ENCODE results near the gene TOB1.

Gene TOB1, protein sequence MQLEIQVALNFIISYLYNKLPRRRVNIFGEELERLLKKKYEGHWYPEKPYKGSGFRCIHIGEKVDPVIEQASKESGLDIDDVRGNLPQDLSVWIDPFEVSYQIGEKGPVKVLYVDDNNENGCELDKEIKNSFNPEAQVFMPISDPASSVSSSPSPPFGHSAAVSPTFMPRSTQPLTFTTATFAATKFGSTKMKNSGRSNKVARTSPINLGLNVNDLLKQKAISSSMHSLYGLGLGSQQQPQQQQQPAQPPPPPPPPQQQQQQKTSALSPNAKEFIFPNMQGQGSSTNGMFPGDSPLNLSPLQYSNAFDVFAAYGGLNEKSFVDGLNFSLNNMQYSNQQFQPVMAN

DNA sequence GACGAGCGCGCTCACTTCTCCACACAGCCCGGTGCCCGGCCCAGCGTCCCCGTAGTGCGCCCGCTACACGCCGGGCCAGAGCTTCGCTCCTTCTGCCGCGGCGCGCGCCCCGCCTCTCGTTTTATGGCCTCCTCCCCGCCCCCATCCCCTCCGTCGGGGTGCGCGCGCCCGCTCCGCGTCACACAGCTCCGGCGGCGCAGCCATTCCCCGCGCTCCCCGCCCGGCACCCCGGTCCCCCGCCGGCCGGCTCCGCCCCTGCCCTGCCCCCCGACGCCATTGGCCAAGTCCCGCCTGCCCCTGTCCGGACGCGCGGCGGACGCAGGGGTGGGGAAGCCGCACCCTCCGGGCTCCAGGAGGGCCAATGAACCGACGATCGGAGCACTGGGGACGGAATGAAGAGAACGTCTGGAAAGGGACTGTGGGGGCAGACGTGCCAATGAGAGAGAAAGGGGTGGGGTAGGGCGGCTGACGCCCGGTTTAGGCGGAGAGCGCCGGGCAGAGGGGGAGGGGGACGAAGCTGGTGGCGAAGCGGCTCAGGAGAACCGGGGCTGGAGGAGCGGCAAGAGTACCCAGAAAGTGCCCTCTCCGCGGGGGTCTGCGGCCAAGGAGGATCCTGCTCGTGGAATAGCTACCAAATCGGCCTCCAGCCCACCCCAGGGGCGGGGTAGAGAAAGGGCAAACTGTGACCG, at the start of gene TOB1:
TSS of gene TOB1 (minus strand) at position 94 of the 689 bp plus-strand sequence. CDS start 2,337 bp downstream, outside the sequence.
- peak within 1 kb of the TSS; percentile 99 for H3K27ac ChIP-seq (ENCODE audit: low read depth, low read length)
- H3K4me1 ChIP-seq (ENCODE audit: control insufficient read depth in 1 of 2, insufficient read depth in 2 of 2, low read length in 2 of 2) = peaks cover 10 to 20% of the 10 kb centered on the region in 2 donors
- no peaks in the 10 kb centered on the region for H3K27me3 ChIP-seq (ENCODE audit: control insufficient read depth in 1 of 2, insufficient read depth in 2 of 2, low read length in 2 of 2)
- no peaks in the 10 kb centered on the region for H3K9me3 ChIP-seq (ENCODE audit: control insufficient read depth in 1 of 2, low read length in 2 of 2)
- peak within 1 kb of the TSS; percentile 90 to 91 for H3K4me3 ChIP-seq (ENCODE audit: low read depth in 1 of 2, low read length in 2 of 2)
- H3K36me3 ChIP-seq (ENCODE audit: control insufficient read depth in 1 of 2, insufficient read depth in 2 of 2, low read length in 2 of 2) = peaks cover 14 to 17% of the 10 kb centered on the region in 2 donors
- H3K9ac ChIP-seq (ENCODE audit: low read depth in 1 of 2, low read length in 2 of 2) = peak within 1 kb of the TSS; percentile 99 to 100

DNA sequence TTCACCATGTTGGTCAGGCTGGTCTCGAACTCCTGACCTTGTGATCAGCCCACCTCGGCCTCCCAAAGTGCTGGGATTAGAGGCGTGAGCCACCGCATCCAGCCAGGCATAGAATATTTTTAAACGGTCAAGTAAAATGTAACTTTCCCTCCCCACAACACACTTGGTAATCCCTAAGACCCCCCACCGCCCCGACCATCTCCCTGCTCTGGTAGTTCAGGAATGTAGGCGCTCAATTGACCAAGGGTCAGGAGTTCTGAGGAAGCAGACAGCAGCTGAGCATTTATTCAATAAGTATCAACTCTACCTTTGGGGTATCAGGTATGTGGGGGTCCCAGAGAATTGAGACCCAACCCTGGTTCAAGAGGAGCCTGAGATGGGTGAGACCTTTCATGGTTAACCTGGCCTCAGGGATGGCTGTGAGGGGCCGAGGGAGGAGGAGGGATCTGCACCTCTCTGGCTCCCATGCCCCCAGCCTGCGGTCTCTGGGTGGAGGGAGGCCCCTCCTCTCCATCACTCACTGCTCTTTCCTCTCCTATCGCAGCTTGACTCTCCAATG, 48.4 kb upstream of the TOB1 start:
- H3K27ac ChIP-seq (ENCODE audit: low read depth, low read length) = peak overlapping the region; percentile 39
- no peaks in the 10 kb centered on the region for H3K36me3 ChIP-seq (ENCODE audit: control insufficient read depth in 1 of 2, insufficient read depth in 2 of 2, low read length in 2 of 2)
- H3K9me3 ChIP-seq (ENCODE audit: control insufficient read depth in 1 of 2, low read length in 2 of 2) = no peaks in the 10 kb centered on the region
- H3K9ac ChIP-seq (ENCODE audit: low read depth in 1 of 2, low read length in 2 of 2) = peak overlapping the region in 1 of 2 donors; percentile 21
- no peak overlapping the region for H3K4me3 ChIP-seq (ENCODE audit: low read depth in 1 of 2, low read length in 2 of 2)
- peaks cover 38 to 55% of the 10 kb centered on the region in 2 donors for H3K4me1 ChIP-seq (ENCODE audit: control insufficient read depth in 1 of 2, insufficient read depth in 2 of 2, low read length in 2 of 2)
- no peaks in the 10 kb centered on the region for H3K27me3 ChIP-seq (ENCODE audit: control insufficient read depth in 1 of 2, insufficient read depth in 2 of 2, low read length in 2 of 2)

DNA sequence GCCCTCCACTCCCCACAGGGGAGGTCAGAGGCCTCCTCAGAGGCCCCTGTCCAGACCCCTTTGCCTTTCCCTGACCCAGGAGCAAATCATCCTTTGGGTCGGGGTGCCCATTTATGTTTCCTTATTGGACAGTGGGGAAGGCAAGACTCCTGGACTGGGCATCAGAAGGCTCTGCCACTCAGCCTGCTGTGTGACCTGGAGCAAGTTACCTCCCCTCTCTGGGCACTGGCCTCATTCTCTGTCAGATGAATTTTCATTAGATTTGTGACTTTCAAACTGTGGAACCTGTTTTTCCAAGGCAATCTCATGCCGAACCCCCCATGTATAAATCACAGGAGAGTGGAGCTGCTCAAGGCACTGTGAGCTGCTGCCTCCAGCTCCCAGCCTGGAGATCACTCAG, 47.0 kb upstream of the TOB1 start:
- Histone ChIP-seq H3K27ac (ENCODE audit: low read depth, low read length) (no peak overlapping the region), H3K36me3 (ENCODE audit: control insufficient read depth in 1 of 2, insufficient read depth in 2 of 2, low read length in 2 of 2) (no peaks in the 10 kb centered on the region), H3K4me3 (ENCODE audit: low read depth in 1 of 2, low read length in 2 of 2) (no peak overlapping the region), H3K27me3 (ENCODE audit: control insufficient read depth in 1 of 2, insufficient read depth in 2 of 2, low read length in 2 of 2) (no peaks in the 10 kb centered on the region), H3K4me1 (ENCODE audit: control insufficient read depth in 1 of 2, insufficient read depth in 2 of 2, low read length in 2 of 2) (peaks cover 32 to 47% of the 10 kb centered on the region in 2 donors), H3K9me3 (ENCODE audit: control insufficient read depth in 1 of 2, low read length in 2 of 2) (no peaks in the 10 kb centered on the region), H3K9ac (ENCODE audit: low read depth in 1 of 2, low read length in 2 of 2) (no peak overlapping the region)

DNA sequence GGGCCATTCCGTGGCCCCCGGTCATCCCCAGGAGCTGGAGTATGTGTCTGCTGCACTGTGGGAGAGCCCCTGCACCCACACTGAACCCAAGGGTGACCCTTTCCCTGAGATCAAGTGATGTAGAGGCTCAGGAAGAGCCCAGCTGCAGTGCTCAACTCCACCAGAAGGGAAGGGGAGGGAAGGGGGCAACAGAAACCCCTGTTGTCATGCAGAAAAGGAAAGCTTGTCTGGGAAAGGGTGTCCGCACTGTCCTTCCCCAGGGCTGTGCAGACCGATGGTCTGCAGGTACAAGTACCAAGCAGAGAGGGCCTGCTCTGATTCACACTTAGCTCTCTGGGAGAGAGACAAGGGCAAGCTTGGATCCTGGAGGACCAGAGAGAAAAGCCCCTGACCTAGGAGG, 45.7 kb upstream of the TOB1 start:
- Histone ChIP-seq H3K27me3 (ENCODE audit: control insufficient read depth in 1 of 2, insufficient read depth in 2 of 2, low read length in 2 of 2) (no peaks in the 10 kb centered on the region), H3K4me3 (ENCODE audit: low read depth in 1 of 2, low read length in 2 of 2) (no peak overlapping the region), H3K27ac (ENCODE audit: low read depth, low read length) (no peak overlapping the region), H3K4me1 (ENCODE audit: control insufficient read depth in 1 of 2, insufficient read depth in 2 of 2, low read length in 2 of 2) (peaks cover 30 to 38% of the 10 kb centered on the region in 2 donors), H3K36me3 (ENCODE audit: control insufficient read depth in 1 of 2, insufficient read depth in 2 of 2, low read length in 2 of 2) (no peaks in the 10 kb centered on the region), H3K9ac (ENCODE audit: low read depth in 1 of 2, low read length in 2 of 2) (no peak overlapping the region), H3K9me3 (ENCODE audit: control insufficient read depth in 1 of 2, low read length in 2 of 2) (no peaks in the 10 kb centered on the region)

DNA sequence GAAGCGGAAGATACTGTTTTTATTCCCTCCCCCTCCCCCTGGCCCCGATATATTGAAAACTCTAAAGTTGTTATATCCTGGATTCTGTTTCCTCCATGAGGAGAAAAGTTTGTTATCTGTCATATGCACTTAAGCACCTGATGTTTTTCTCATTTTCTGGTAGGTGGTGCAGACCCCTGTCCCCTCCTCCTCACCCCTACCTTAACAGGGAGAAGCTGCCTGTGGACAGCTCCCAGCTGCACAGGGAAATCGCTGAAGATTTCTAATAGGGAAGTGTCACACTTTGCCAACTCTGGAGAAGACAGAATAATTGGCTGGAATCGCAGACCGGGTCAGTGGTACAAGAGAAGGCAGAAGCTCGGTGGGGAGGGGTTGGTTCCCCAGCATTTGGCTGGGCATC, 45.3 kb upstream of the TOB1 start:
- no peak overlapping the region for H3K4me3 ChIP-seq (ENCODE audit: low read depth in 1 of 2, low read length in 2 of 2)
- no peak overlapping the region for H3K27ac ChIP-seq (ENCODE audit: low read depth, low read length)
- H3K27me3 ChIP-seq (ENCODE audit: control insufficient read depth in 1 of 2, insufficient read depth in 2 of 2, low read length in 2 of 2) = no peaks in the 10 kb centered on the region
- no peaks in the 10 kb centered on the region for H3K9me3 ChIP-seq (ENCODE audit: control insufficient read depth in 1 of 2, low read length in 2 of 2)
- H3K4me1 ChIP-seq (ENCODE audit: control insufficient read depth in 1 of 2, insufficient read depth in 2 of 2, low read length in 2 of 2) = peaks cover 30 to 34% of the 10 kb centered on the region in 2 donors
- H3K36me3 ChIP-seq (ENCODE audit: control insufficient read depth in 1 of 2, insufficient read depth in 2 of 2, low read length in 2 of 2) = no peaks in the 10 kb centered on the region
- H3K9ac ChIP-seq (ENCODE audit: low read depth in 1 of 2, low read length in 2 of 2) = no peak overlapping the region

DNA sequence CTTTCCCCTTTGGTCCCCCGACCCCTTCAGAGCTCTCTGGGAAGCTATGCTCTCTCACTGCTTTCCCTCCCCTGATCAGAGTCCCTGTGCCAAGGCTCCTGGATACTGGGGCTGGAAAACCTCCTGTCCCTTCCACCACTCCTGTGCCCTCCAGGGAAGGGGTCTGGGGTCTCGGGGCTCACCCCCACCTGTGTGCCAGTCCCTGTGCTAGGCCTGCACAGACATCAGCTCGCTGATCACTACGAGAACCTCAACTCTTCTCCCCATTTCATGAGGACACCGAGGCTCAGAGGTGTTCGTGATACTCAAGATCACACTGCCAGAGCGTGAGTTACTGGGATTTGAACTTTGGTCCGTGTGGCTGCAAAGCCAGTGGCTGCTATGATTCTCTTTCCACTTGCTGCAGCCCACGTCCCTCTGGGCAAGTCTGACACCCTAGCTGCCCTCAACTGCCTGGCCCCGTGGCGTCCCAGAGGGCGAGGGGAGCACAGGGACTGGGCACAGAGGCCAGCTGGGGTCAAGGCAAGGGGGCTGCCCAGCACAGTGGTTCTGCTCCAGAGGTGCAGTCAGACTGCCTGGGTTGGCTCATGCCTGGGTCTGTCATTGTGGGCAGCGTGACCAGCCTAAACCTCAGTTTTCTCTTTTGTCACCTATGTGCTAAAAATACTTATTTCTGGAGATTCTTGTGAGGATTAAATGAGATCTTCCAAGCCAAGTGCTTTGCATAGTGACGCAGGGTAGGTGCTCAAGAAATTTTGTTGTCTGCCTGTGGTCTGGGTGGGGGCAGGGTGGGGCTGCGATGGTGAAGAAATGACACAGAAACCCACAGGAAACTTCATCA, 43.8 kb upstream of the TOB1 start:
- Histone ChIP-seq H3K36me3 (ENCODE audit: control insufficient read depth in 1 of 2, insufficient read depth in 2 of 2, low read length in 2 of 2) (no peaks in the 10 kb centered on the region), H3K27me3 (ENCODE audit: control insufficient read depth in 1 of 2, insufficient read depth in 2 of 2, low read length in 2 of 2) (no peaks in the 10 kb centered on the region), H3K27ac (ENCODE audit: low read depth, low read length) (peak overlapping the region; percentile 43), H3K9me3 (ENCODE audit: control insufficient read depth in 1 of 2, low read length in 2 of 2) (no peaks in the 10 kb centered on the region), H3K9ac (ENCODE audit: low read depth in 1 of 2, low read length in 2 of 2) (peak overlapping the region; percentile 68 to 70), H3K4me1 (ENCODE audit: control insufficient read depth in 1 of 2, insufficient read depth in 2 of 2, low read length in 2 of 2) (peaks cover 27 to 29% of the 10 kb centered on the region in 2 donors), H3K4me3 (ENCODE audit: low read depth in 1 of 2, low read length in 2 of 2) (peak overlapping the region; percentile 31 to 40)

DNA sequence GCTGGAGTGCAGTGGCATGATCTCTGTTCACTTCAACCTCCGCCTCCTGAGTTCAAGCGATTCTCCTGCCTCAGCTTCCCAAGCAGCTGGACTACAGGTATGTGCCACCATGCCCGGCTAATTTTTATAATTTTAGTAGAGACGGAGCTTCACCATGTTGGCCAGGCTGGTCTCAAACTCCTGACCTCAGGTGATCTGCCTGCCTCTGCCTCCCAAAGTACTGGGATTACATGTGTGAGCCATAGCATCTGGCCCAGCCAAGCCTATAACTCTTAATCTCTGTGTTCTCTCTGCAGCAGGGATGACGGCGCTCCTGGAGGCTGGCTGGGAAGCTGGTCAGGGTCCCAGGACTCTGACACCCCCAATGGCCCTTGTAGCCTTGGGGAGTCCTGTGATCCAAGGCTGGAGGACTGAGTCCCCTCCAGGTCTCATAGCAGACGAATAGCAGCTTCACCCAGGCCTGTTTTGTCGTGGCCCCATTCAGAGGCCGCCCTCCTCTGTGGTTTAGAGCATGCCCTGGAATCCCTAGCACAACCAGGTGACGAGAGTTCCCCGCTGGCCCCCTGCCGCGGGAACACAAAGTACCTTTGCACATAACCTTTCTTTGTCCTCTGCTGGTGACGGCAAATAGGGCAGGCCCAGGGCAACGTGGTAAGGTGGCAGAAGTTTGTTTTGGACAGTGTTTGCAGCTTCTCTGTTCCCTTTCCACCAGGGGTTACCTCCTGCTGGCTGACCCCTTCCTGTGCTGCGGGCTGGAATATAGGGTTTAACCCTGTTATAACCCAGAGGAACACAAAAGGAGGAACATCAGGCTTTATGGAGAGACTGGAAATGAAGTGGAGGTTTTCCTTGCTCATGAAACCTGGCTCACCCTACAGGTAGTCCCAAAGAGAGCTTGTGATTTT, 43.0 kb upstream of the TOB1 start:
- Histone ChIP-seq H3K4me3 (ENCODE audit: low read depth in 1 of 2, low read length in 2 of 2) (peak overlapping the region in 1 of 2 donors; percentile 31), H3K27me3 (ENCODE audit: control insufficient read depth in 1 of 2, insufficient read depth in 2 of 2, low read length in 2 of 2) (no peaks in the 10 kb centered on the region), H3K9ac (ENCODE audit: low read depth in 1 of 2, low read length in 2 of 2) (peak overlapping the region; percentile 68 to 70), H3K4me1 (ENCODE audit: control insufficient read depth in 1 of 2, insufficient read depth in 2 of 2, low read length in 2 of 2) (peaks cover 32% of the 10 kb centered on the region in 2 donors), H3K9me3 (ENCODE audit: control insufficient read depth in 1 of 2, low read length in 2 of 2) (no peaks in the 10 kb centered on the region), H3K27ac (ENCODE audit: low read depth, low read length) (peak overlapping the region; percentile 43), H3K36me3 (ENCODE audit: control insufficient read depth in 1 of 2, insufficient read depth in 2 of 2, low read length in 2 of 2) (no peaks in the 10 kb centered on the region)

DNA sequence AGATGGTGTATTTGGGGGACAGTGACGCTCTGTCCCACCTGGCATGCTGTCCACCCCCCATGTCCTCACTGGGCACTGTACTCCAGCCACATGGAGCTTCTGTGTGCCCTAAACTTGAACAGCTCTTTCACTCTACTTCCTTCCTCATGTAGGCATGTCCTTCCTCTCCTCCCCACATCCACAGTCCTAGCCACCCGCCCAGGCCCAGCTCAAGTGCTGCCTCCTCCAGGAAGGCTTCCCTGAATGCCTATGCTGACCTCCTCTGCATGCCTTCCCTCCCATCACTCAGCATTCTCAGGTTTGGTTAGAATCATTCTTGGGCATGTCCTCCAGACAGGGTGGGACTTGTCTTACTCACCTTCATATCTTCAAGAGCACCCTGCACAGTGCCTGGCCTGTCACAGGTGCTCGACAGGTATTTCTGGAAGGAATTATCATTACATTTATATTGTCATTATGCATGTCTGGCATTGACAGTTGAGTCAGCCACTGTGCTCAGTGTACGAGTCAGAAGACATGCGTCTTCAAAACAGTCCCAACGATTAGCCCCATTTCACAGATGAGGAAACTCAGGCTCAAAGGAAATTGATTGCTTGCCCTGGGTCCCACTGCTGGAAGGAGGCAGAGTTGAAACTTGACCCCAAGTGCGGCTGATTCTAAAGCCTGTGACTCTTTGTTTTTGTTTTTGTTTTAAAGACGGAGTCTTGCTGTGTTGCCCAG, 42.1 kb upstream of the TOB1 start:
- Histone ChIP-seq H3K4me1 (ENCODE audit: control insufficient read depth in 1 of 2, insufficient read depth in 2 of 2, low read length in 2 of 2) (peaks cover 39 to 40% of the 10 kb centered on the region in 2 donors), H3K27ac (ENCODE audit: low read depth, low read length) (no peak overlapping the region), H3K9me3 (ENCODE audit: control insufficient read depth in 1 of 2, low read length in 2 of 2) (no peaks in the 10 kb centered on the region), H3K4me3 (ENCODE audit: low read depth in 1 of 2, low read length in 2 of 2) (no peak overlapping the region), H3K36me3 (ENCODE audit: control insufficient read depth in 1 of 2, insufficient read depth in 2 of 2, low read length in 2 of 2) (no peaks in the 10 kb centered on the region), H3K9ac (ENCODE audit: low read depth in 1 of 2, low read length in 2 of 2) (no peak overlapping the region), H3K27me3 (ENCODE audit: control insufficient read depth in 1 of 2, insufficient read depth in 2 of 2, low read length in 2 of 2) (no peaks in the 10 kb centered on the region)

DNA sequence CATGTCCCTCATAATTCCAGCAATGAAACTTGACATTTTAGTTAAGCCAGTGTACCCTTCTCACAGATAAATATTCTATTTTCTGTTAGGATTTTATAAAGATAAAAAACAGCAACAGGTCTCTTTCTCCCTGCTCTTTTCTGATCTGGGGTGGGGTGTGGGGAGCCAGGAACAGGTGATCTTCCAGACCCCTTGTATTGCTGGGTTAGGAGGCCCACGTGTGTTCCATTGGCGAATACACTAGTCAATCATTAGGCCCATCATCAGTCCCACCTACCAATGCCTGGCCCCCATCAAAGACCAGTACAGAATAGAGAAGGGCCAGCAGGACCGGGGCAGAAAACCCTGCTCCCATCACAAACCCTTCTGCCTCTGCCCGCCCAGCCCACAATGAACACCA, 40.3 kb upstream of the TOB1 start:
- H3K9me3 ChIP-seq (ENCODE audit: control insufficient read depth in 1 of 2, low read length in 2 of 2) = no peaks in the 10 kb centered on the region
- peak overlapping the region in 1 of 2 donors; percentile 14 for H3K9ac ChIP-seq (ENCODE audit: low read depth in 1 of 2, low read length in 2 of 2)
- no peak overlapping the region for H3K27ac ChIP-seq (ENCODE audit: low read depth, low read length)
- peaks cover 43 to 48% of the 10 kb centered on the region in 2 donors for H3K4me1 ChIP-seq (ENCODE audit: control insufficient read depth in 1 of 2, insufficient read depth in 2 of 2, low read length in 2 of 2)
- H3K36me3 ChIP-seq (ENCODE audit: control insufficient read depth in 1 of 2, insufficient read depth in 2 of 2, low read length in 2 of 2) = no peaks in the 10 kb centered on the region
- H3K4me3 ChIP-seq (ENCODE audit: low read depth in 1 of 2, low read length in 2 of 2) = no peak overlapping the region
- no peaks in the 10 kb centered on the region for H3K27me3 ChIP-seq (ENCODE audit: control insufficient read depth in 1 of 2, insufficient read depth in 2 of 2, low read length in 2 of 2)

Data from duodenal mucosa (tissue), 2 donors.